BE2C (cell line): ENCODE data around the gene PSD.

Experiments
- DNase-seq: peaks from one replicate; pipeline ENCODE4 v3.0.0-alpha.2; 2020
- H3K27me3 ChIP-seq: fragments of 250-450 bp; sonication (Bioruptor Pico); 2 replicates; pipeline ENCODE4 v1.5.1; 2020; ENCODE audit warnings: mild to moderate bottlenecking
- H3K36me3 ChIP-seq: fragments of 250-450 bp; sonication (Bioruptor Pico); 2 replicates; pipeline ENCODE4 v1.5.1; 2020; ENCODE audit warnings: mild to moderate bottlenecking
- H3K4me1 ChIP-seq: fragments of 250-450 bp; sonication (Bioruptor Pico); 2 replicates; pipeline ENCODE4 v1.5.1; 2020
- H3K4me3 ChIP-seq: 2 replicates; pipeline ENCODE4 v1.5.1; 2011; ENCODE audit warnings: low read depth, low read length
- H3K9me3 ChIP-seq: fragments of 250-450 bp; sonication (Bioruptor Pico); 2 replicates; pipeline ENCODE4 v1.5.1; 2020
- TF ChIP-seq, protein P1 (sequence below): IDR thresholded peaks from 2 replicates; pipeline ENCODE4 v1.5.1; 2012; ENCODE audit warnings: mild to moderate bottlenecking, low read depth, low read length

The PSD gene

DNA sequence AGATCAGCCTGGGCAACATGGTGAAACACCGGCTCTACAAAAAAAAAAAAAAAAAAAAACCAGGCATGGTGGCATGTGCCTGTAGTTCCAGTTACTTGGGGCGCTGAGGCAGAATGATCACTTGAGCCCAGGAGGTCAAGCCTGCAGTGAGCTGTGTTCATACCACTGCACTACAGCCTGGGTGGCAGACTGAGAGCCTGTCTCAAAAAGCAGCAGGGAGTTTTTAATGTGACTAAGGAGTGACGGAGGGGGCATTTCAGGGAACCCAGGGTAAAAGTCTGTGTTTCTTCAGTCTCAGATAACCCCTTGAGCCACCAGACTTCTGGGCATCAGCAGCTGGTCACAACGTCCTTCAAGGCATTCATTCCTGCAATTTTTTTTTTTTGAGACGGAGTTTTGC, 34.9 kb upstream of the PSD start:
- H3K9me3 ChIP-seq, result no peaks in the 10 kb centered on the region
- DNase-seq, result no peak
- H3K4me1 ChIP-seq, result no peaks in the 10 kb centered on the region
- H3K36me3 ChIP-seq, result no peaks in the 10 kb centered on the region
- no peak overlapping the region for H3K4me3 ChIP-seq
- H3K27me3 ChIP-seq, result no peaks in the 10 kb centered on the region
- TF ChIP-seq, protein P1, sequence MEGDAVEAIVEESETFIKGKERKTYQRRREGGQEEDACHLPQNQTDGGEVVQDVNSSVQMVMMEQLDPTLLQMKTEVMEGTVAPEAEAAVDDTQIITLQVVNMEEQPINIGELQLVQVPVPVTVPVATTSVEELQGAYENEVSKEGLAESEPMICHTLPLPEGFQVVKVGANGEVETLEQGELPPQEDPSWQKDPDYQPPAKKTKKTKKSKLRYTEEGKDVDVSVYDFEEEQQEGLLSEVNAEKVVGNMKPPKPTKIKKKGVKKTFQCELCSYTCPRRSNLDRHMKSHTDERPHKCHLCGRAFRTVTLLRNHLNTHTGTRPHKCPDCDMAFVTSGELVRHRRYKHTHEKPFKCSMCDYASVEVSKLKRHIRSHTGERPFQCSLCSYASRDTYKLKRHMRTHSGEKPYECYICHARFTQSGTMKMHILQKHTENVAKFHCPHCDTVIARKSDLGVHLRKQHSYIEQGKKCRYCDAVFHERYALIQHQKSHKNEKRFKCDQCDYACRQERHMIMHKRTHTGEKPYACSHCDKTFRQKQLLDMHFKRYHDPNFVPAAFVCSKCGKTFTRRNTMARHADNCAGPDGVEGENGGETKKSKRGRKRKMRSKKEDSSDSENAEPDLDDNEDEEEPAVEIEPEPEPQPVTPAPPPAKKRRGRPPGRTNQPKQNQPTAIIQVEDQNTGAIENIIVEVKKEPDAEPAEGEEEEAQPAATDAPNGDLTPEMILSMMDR, result no peak

DNA sequence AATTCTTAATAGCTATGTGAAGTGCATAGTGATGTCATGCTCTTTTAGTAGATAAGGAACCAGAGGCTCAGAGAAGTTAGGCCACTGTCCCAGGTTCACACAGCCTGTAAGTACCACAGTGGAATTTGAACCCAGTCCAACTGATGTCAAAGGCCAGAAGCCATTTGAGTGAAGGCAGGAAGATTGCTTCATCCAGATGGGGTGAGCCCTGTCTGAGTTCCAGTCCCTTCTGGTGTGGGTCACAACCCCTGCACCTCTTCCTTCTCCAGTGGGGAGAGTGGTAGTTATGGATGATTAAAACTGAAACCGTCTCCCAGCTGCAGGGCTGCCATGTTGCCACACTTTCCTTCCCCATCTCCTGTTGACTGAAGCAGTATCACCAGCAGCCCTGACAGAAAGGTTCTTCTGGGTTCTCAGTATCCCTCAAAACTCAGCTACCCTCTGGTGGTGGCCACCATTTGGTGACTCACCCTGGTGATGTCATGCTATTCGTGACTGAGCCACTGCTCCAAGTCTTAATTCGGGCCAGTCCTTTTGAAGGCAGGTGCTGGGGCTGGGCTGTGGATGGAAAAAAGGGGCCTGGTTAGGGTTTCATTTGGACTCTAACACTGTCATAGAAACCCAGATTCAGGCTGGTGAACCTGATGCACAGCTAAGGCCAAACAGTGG, 34.2 kb upstream of the PSD start:
- H3K4me1 ChIP-seq, result no peaks in the 10 kb centered on the region
- TF ChIP-seq, protein P1, result no peak
- no peaks in the 10 kb centered on the region for H3K36me3 ChIP-seq
- no peaks in the 10 kb centered on the region for H3K27me3 ChIP-seq
- H3K9me3 ChIP-seq, result no peaks in the 10 kb centered on the region
- no peak overlapping the region for H3K4me3 ChIP-seq
- peak; percentile 38 for DNase-seq

DNA sequence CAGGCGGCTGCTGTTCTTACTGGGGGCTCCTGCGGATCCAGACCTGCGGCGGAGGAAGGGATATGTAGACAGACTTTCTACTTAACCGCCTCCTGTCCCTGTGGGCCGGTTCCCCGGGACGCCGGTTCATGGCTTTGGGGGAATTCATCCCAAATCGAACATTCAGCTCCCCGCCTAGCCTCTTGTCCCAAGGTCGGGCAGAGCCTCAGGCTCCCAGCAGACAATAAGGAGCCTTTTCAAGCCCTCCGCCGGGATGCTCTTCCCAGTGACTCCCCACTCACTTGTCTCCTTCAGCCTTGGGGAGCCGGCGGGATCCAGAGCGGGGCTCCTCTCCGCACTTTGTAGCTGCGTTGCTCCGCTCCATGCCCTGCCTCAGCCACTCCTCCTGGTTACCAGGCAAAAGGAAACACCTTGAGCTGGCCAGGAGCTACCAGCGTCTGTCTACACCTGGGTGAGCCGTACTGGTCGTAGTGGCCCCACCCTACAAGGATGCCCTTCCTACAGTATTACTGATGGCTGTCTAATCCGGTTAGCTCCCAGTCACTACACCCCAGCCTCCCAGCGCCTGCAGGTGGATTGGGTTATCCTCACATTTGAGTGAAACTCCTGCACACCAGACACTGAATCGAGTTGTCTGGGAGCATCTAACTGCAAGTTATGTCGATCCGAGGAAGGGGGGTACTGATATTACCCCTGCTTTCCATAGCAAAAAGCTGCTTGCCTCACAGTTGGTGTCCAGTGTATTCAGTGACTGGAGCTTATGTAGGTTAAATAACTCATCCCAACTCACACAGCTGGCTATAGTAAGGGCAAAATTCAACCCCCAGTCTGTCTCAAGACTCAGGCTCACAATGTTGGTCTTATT, 32.8 kb upstream of the PSD start, which contains the start of gene C10orf95:
Gene C10orf95 (minus strand): TSS at position 439 of the 865 bp plus-strand sequence. CDS start 450 bp downstream, outside the sequence.
- TF ChIP-seq, protein P1, result no peak
- no peak for DNase-seq

DNA sequence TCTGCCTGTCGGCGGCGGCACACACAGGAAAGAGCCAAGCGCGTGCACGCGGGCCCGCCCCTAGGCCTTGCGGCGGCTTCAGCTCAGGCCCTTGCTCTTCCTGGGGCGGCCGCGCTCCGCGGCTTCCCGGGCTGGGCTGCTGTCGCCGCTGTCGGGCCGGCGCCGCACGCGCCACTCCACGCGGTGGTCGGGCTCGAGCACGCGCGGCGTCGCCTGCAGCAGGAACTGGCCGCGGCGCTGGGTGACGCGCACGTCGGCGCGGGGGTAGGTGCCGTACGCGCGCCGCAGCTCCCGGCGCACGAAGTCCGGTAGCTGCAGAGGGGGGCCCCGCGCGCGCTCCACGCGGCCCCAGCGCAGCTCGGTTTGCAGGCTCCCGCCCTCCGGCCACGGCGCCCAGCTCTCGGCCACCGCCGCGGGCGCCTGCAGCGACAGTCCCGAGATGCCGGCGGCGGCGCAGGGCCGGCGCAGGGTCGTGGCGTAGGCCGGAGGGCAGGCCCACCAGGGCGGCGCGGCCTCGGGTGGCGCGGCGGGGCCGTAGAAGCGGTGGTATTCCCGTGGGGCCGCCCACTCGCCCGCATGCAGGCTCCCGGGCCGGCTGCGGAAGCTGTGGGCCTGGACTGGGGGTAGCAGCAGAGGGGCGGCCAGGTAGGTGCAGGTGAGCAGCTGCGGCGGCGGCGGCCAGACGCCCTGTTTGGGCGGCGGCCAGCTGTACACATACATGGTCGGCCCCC, 32.0 kb upstream of the PSD start:
- TF ChIP-seq, protein P1, result no peak

More for the DNA sequence above, 32.8 kb upstream of the PSD start, which contains the start of gene C10orf95:
- Histone ChIP-seq H3K4me1 (no peaks in the 10 kb centered on the region), H3K27me3 (no peaks in the 10 kb centered on the region), H3K4me3 (peak within 1 kb of the TSS; percentile 68), H3K36me3 (no peaks in the 10 kb centered on the region), H3K9me3 (no peaks in the 10 kb centered on the region)

DNA sequence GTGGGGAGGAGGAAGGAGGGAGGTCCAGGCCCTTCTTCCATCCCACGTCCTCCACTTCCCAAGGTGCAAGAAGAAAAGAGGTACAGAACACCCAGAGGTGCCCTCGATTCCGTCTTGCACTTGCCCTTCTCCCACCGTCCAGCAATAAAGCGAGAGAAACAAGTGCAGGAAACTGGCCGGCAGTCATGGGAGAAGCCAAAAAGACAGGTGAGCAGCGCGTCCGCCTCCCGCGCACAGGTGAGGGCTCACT, 31.5 kb upstream of the PSD start:
- Histone ChIP-seq H3K36me3 (no peaks in the 10 kb centered on the region), H3K4me1 (no peaks in the 10 kb centered on the region), H3K4me3 (peak overlapping the region; percentile 68), H3K27me3 (no peaks in the 10 kb centered on the region), H3K9me3 (no peaks in the 10 kb centered on the region)
- no peak for DNase-seq
- TF ChIP-seq, protein P1, result no peak

More for the DNA sequence above, 32.0 kb upstream of the PSD start:
- Histone ChIP-seq H3K4me3 (peak overlapping the region; percentile 68), H3K27me3 (no peaks in the 10 kb centered on the region), H3K9me3 (no peaks in the 10 kb centered on the region), H3K36me3 (no peaks in the 10 kb centered on the region), H3K4me1 (no peaks in the 10 kb centered on the region)
- DNase-seq, result peak; percentile 86
